SIG-M5 treated with dmso at 0.1 percent for 504 hours (cell line): ENCODE data around the gene NEDD4L.
"Not testable (repeated sequence)": the region's sequence is repeated elsewhere in the genome, so short reads cannot be mapped to it uniquely, and the experiment has no call there.

Source experiments
- DNase-seq: peaks from one replicate; lab custom pipeline; 2025; ENCODE audit not compliant: unreplicated experiment; lab: John Stamatoyannopoulos, UW

The NEDD4L gene

DNA sequence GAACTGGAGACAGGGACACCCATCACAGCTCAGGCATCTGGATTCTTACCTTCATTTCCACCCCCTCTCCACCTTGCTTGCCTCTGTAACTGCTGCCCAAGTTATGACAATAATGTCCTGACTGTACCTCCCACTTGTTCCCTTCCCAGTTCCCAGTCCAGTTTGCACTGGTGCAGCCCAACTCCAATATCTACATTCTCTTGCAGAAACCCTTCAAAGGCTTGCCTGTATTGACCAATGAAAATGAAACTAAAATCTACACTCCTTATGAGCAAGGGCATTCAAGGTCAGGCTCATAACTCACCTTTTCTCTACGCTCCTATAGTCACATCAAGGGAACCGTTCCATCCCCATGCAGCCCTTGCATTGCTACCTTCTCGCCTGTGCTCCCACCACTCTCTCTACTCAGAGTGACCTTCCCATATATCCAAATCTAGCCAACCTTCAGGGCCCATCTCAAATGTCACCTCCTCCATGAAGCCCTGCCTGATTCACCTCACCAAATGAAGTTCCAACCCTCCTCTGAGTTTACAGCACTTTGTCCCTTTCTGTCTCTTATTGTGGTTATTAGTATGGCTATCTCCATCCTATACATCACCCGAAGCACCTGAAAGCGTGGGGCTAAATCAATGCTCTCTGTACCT is 365.9 kb downstream of the NEDD4L start:
- DNase-seq = no peak

- DNase-seq = no peak
Measured at GRCh38 chr18:58411323-58411722, 367.3 kb downstream of the NEDD4L start.

DNA sequence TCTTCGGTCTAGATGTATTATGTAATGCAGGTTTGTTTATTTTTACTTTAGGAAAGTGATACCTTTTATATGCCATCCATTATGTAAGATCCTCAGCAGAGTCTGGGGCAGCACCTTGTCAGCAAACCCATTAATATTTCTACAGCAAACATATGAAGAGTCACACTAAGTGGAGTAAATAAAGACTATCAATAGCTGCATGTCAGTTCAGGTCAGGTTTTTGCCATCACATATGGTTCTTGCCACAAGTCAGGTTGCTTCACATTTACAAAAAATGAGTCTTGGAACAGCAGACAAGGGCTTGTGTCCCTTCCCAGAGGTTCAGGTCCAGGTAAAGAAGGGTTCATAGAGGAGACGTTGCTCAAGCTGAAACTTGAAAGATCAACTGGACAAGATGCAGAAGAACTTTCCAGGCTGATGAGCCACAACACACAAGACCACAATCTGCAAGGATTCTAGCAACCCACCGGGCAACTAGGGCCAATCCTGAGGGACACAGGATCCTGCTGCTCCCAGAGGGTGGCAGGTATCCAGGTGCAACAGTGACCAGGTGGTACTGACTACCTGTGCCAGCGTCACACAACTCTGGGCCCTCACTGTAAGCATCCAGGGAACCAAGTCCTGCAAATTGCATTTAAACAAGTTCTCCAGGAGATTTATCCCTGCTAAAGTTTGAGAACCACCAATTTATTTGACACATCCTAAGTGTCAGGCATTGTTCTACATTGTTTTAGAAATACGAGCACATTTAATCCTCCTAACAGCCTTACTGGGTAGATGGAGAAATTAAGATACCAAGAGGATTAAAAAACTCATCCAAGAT is 369.0 kb downstream of the NEDD4L start:
- no peak for DNase-seq

- no peak for DNase-seq
Measured at GRCh38 chr18:58413667-58414628, 369.9 kb downstream of the NEDD4L start.

DNA sequence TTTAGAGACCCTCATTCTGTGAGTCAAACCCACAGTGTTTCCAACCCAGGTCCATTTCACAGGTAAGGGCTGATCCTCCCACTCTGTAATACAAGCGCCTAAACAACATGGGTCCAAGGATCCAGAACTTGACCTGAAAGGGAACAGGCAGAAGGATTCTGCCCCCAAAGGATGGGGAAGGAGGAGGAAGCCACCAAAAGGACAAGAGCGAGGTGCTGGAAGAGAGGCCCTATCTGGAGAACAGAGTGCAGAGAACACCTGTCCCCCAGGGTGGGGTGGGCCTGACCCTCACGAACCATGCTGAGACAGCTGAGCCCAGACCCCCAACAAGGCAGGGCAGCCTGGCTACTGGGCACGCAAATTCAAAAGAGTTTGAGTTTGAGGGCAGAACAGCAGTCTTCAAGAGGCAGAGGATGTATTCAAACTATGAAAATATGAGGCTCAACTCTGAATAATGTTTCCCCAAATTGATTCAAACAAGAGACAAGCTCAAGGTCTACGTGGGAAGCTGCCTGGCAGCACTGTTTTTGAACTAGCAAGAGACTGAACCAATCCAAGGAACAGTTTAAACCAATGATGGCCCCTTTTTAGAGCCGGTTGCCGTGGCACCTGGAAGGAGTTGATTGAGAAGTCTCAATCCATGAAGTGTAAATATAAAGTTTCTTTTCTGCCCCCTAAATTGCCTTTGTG is 372.1 kb downstream of the NEDD4L start:
- no peak for DNase-seq

- DNase-seq = no peak
Measured at GRCh38 chr18:58416704-58417683, 373.0 kb downstream of the NEDD4L start.

DNA sequence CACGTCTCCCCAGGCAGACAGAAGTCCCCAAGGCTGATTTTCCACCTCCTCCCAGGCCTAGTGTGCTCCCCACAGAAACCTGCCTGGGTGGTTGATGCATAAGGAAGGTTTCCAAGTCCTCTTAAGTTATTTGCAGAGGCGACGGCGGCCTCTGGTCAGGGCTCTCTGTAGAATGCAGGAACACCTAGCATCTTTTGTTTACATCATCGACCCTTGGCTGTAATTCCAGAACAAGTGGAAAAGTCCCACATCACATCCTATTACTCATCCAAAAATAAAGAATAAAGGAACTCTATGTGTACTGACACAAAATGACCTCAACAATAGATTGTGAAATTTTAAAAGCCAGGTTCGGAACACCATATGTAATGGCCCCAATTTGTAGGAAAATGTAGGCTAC is 373.7 kb downstream of the NEDD4L start:
- DNase-seq = no peak

DNA sequence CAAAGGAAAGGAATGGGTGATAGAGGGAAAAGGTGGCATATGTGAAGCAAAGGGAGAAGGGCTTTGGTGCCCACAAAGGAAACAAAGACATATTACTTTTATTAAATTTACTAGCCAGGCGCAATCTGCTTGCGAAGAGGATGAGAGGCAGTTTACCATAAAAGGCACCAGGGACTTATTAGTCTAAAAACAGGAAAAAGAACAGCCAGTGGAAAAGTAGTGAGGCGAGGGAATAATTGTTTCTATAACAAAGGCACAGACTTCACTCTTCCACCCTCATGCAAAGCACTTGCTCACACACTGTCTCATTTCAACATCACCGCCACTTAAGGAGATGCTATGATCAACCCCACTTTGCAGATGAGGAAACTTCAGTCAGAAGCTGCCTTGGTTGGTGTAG is 374.3 kb downstream of the NEDD4L start:
- no peak for DNase-seq

- DNase-seq = no peak
Measured at GRCh38 chr18:58419587-58420199, 375.7 kb downstream of the NEDD4L start.

DNA sequence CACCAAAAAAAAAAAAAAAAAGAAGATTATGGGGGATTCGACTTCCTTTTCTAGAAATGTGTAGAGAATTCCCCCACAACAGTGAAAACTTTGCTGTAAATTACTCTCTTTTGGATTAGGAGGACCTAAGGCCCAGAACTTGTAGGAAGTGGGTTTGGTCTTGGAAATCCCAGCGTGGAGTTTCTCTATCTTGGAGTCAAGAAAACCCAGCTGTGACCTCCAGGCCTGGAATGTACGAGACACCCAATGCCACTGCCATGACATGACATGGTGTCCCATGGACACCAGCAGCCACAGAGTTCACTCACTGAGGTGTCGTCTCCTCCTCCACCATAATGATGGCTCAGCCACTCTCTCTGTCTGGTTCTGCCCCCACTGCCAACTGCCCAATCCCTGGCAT is 382.6 kb downstream of the NEDD4L start:
- no peak for DNase-seq

DNA sequence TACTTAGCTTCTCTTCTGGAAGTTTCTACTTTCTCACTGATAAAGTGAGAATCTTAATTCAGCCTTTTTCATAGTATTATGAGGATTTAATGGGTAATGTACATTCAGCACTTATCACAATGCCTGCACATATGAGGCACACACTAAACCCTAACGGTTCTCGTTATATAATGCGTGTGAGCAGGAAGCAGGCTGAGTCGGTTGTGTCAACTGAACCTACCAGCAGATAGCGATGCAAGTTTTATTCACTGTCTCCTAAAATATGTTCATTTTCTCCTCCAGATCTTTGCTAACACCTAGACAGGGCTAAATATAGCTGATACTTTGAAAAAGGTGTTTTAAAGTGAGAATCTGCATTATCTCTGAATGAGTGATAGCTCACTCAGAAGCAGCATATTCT is 383.3 kb downstream of the NEDD4L start:
- no peak for DNase-seq

DNA sequence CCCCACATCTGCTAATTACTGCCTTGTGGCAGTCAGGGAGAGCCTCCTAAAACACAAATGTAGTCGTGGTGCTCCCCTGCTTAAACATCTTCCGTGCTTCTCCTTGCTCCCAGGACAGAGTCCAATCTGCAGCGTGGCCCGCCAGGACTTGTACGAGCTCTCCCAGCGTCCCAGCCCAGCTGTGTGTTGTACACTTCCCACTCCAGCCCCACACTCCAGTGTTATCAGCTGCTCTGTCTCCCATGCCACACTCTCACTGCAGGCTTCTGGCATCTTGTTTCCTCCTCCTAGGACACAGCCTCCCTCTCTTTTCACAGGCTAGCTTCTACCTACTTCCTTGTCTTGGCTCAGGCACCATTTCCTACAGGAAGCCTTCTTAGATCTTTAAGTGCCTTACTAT is 385.4 kb downstream of the NEDD4L start:
- DNase-seq = no peak

- DNase-seq = no peak
Measured at GRCh38 chr18:58431215-58431614, 387.2 kb downstream of the NEDD4L start.

GRCh38 chr18:58432050-58432727 is 388.2 kb downstream of the NEDD4L start:
- DNase-seq = no peak

DNA sequence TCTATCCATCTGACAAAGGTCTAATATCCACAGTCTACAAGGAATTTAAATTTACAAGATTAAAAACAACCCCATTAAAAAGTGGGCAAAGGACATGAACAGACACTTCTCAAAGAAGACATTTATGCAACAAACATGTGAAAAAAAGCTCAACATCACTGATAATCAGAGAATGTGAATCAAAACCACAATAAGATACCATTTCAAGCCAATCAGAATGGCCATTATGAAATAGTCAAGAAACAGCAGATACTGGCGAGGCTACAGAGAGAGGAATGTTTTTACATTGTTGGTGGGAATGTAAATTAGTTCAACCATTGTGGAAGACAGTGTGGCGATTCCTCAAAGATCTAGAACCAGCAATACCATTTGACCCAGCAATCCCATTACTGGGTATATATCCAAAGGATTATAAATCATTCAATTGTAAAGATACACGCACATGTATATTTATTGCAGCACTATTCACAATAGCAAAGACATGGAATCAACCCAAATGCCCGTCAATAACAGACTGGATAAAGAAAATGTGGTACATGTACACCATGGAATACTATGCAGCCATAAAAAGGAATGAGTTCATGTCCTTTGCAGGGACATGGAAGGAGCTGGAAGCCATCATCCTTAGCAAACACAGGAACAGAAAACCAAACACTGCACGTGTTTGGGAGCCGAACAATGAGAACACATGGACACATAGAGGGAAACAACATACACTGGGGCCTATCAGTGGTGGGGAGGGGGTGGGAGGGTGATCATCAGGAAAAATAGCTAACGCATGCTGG is 391.4 kb downstream of the NEDD4L start:
- not testable (repeated sequence) for DNase-seq

- DNase-seq = no peak
Measured at GRCh38 chr18:58438161-58438957, 394.3 kb downstream of the NEDD4L start.

DNA sequence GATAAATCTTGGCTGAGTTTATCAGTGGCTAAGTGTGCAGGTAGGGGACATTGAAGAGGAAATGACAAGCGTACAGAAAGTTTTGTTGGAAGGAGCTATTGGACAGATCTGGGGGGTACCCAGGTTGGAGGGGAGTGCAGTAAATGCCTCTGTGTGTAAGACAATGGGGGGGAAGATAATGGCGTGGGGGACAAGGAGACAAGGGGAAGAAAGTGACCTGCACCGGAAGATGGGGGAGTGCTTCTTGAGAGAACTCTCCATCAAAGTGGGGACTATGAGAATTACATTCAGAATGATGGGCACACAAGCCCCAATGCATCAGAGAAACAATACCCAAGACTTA is 394.9 kb downstream of the NEDD4L start:
- no peak for DNase-seq
